ENCODE measurements around the gene IL1RAP. TPM values are rescaled to one million over a fixed set of nuclear protein-coding genes. Genes with fewer than 3 reads are reported as not detected.

Gene IL1RAP
- total RNA-seq, 2 donors from 2014 or later, result 19.5 to 28.8 TPM

- Mint-ChIP-seq H3K27ac (no peak overlapping the region), H3K9me3 (no peaks in the 10 kb centered on the region), H3K36me3 (peaks cover 21% of the 10 kb centered on the region), H3K4me1 (ENCODE audit: low read depth in 2 of 2) (peaks cover 21 to 29% of the 10 kb centered on the region in 2 donors), H3K4me3 (no peak overlapping the region), H3K27me3 (no peaks in the 10 kb centered on the region)
- no peak for ATAC-seq
- DNase-seq (ENCODE audit: low spot score), result no peak
Observed at GRCh38 chr3:190621927-190622326, 108.0 kb downstream of the IL1RAP start.

- H3K27me3 Mint-ChIP-seq, result no peaks in the 10 kb centered on the region
- no peak for DNase-seq (ENCODE audit: low spot score)
- H3K4me3 Mint-ChIP-seq, result no peak overlapping the region
- no peaks in the 10 kb centered on the region for H3K9me3 Mint-ChIP-seq
- H3K36me3 Mint-ChIP-seq, result peaks cover 15% of the 10 kb centered on the region
- no peak for ATAC-seq
- peaks cover 5 to 6% of the 10 kb centered on the region in 2 donors for H3K4me1 Mint-ChIP-seq (ENCODE audit: low read depth in 2 of 2)
- H3K27ac Mint-ChIP-seq, result no peak overlapping the region
Observed at GRCh38 chr3:190624282-190624681, 110.4 kb downstream of the IL1RAP start.

GRCh38 chr3:190626951-190627620 lies 113.2 kb downstream of the IL1RAP start:
- H3K27me3 Mint-ChIP-seq, result no peaks in the 10 kb centered on the region
- ATAC-seq (no peak), DNase-seq (ENCODE audit: low spot score) (no peak)
- H3K4me1 Mint-ChIP-seq (ENCODE audit: low read depth in 2 of 2), result peaks cover 9 to 13% of the 10 kb centered on the region in 2 donors
- no peaks in the 10 kb centered on the region for H3K9me3 Mint-ChIP-seq
- no peak overlapping the region for H3K27ac Mint-ChIP-seq
- no peak overlapping the region for H3K4me3 Mint-ChIP-seq
- peaks cover 15% of the 10 kb centered on the region for H3K36me3 Mint-ChIP-seq

- Mint-ChIP-seq H3K4me3 (no peak overlapping the region), H3K27ac (no peak overlapping the region), H3K4me1 (ENCODE audit: low read depth in 2 of 2) (peaks cover 7 to 13% of the 10 kb centered on the region in 2 donors), H3K36me3 (peaks cover 11% of the 10 kb centered on the region), H3K27me3 (no peaks in the 10 kb centered on the region), H3K9me3 (no peaks in the 10 kb centered on the region)
- no peak for ATAC-seq
- no peak for DNase-seq (ENCODE audit: low spot score)
Observed at GRCh38 chr3:190629088-190629487, 115.2 kb downstream of the IL1RAP start.

- H3K4me1 Mint-ChIP-seq (ENCODE audit: low read depth in 2 of 2), result peaks cover 7 to 9% of the 10 kb centered on the region in 2 donors
- no peak overlapping the region for H3K27ac Mint-ChIP-seq
- no peaks in the 10 kb centered on the region for H3K9me3 Mint-ChIP-seq
- ATAC-seq, result no peak
- H3K36me3 Mint-ChIP-seq, result no peaks in the 10 kb centered on the region
- H3K4me3 Mint-ChIP-seq, result no peak overlapping the region
- DNase-seq (ENCODE audit: low spot score), result no peak
- H3K27me3 Mint-ChIP-seq, result no peaks in the 10 kb centered on the region
Observed at GRCh38 chr3:190631295-190631694, 117.4 kb downstream of the IL1RAP start.

- no peaks in the 10 kb centered on the region for H3K27me3 Mint-ChIP-seq
- no peak for DNase-seq (ENCODE audit: low spot score)
- no peaks in the 10 kb centered on the region for H3K9me3 Mint-ChIP-seq
- H3K27ac Mint-ChIP-seq, result no peak overlapping the region
- ATAC-seq, result no peak
- H3K4me3 Mint-ChIP-seq, result no peak overlapping the region
- H3K36me3 Mint-ChIP-seq, result peaks cover 4% of the 10 kb centered on the region
- no peaks in the 10 kb centered on the region for H3K4me1 Mint-ChIP-seq (ENCODE audit: low read depth in 2 of 2)
Observed at GRCh38 chr3:190641564-190641963, 127.7 kb downstream of the IL1RAP start.

- ATAC-seq (no peak), DNase-seq (ENCODE audit: low spot score) (no peak)
- Mint-ChIP-seq H3K27me3 (no peaks in the 10 kb centered on the region), H3K4me3 (no peak overlapping the region), H3K27ac (no peak overlapping the region), H3K4me1 (ENCODE audit: low read depth in 2 of 2) (no peaks in the 10 kb centered on the region), H3K9me3 (no peaks in the 10 kb centered on the region), H3K36me3 (peaks cover 7% of the 10 kb centered on the region)
Observed at GRCh38 chr3:190642016-190642415, 128.1 kb downstream of the IL1RAP start.

GRCh38 chr3:190644035-190644434 lies 130.2 kb downstream of the IL1RAP start:
- no peak overlapping the region for H3K27ac Mint-ChIP-seq
- H3K36me3 Mint-ChIP-seq, result peaks cover 11% of the 10 kb centered on the region
- no peak overlapping the region for H3K4me3 Mint-ChIP-seq
- no peaks in the 10 kb centered on the region for H3K9me3 Mint-ChIP-seq
- H3K27me3 Mint-ChIP-seq, result no peaks in the 10 kb centered on the region
- ATAC-seq, result no peak
- no peak for DNase-seq (ENCODE audit: low spot score)
- H3K4me1 Mint-ChIP-seq (ENCODE audit: low read depth in 2 of 2), result no peaks in the 10 kb centered on the region

GRCh38 chr3:190644766-190645165 lies 130.9 kb downstream of the IL1RAP start:
- DNase-seq (ENCODE audit: low spot score) (no peak), ATAC-seq (no peak)
- H3K27ac Mint-ChIP-seq, result no peak overlapping the region
- no peaks in the 10 kb centered on the region for H3K4me1 Mint-ChIP-seq (ENCODE audit: low read depth in 2 of 2)
- no peaks in the 10 kb centered on the region for H3K9me3 Mint-ChIP-seq
- H3K36me3 Mint-ChIP-seq, result peaks cover 11% of the 10 kb centered on the region
- H3K4me3 Mint-ChIP-seq, result no peak overlapping the region
- no peaks in the 10 kb centered on the region for H3K27me3 Mint-ChIP-seq

- H3K4me3 Mint-ChIP-seq, result no peak overlapping the region
- no peaks in the 10 kb centered on the region for H3K9me3 Mint-ChIP-seq
- no peaks in the 10 kb centered on the region for H3K4me1 Mint-ChIP-seq (ENCODE audit: low read depth in 2 of 2)
- ATAC-seq (no peak), DNase-seq (ENCODE audit: low spot score) (no peak)
- no peak overlapping the region for H3K27ac Mint-ChIP-seq
- no peaks in the 10 kb centered on the region for H3K27me3 Mint-ChIP-seq
- peaks cover 7% of the 10 kb centered on the region for H3K36me3 Mint-ChIP-seq
Observed at GRCh38 chr3:190645932-190646460, 132.1 kb downstream of the IL1RAP start.

- peaks cover 7% of the 10 kb centered on the region for H3K36me3 Mint-ChIP-seq
- H3K9me3 Mint-ChIP-seq, result no peaks in the 10 kb centered on the region
- H3K27me3 Mint-ChIP-seq, result no peaks in the 10 kb centered on the region
- H3K27ac Mint-ChIP-seq, result no peak overlapping the region
- ATAC-seq, result no peak
- H3K4me1 Mint-ChIP-seq (ENCODE audit: low read depth in 2 of 2), result no peaks in the 10 kb centered on the region
- no peak overlapping the region for H3K4me3 Mint-ChIP-seq
- DNase-seq (ENCODE audit: low spot score), result no peak
Observed at GRCh38 chr3:190646996-190647395, 133.1 kb downstream of the IL1RAP start.

- Mint-ChIP-seq H3K27me3 (peaks cover 0 to 8% of the 10 kb centered on the region in 2 donors), H3K36me3 (no peaks in the 10 kb centered on the region), H3K9me3 (peaks cover 2% of the 10 kb centered on the region), H3K4me3 (no peak overlapping the region), H3K27ac (no peak overlapping the region), H3K4me1 (ENCODE audit: low read depth in 2 of 2) (no peaks in the 10 kb centered on the region)
- no peak for DNase-seq (ENCODE audit: low spot score)
- ATAC-seq, result no peak
Observed at GRCh38 chr3:190655933-190656332, 142.0 kb downstream of the IL1RAP start.

GRCh38 chr3:190658106-190658505 lies 144.2 kb downstream of the IL1RAP start:
- Mint-ChIP-seq H3K9me3 (peaks cover 2% of the 10 kb centered on the region), H3K4me3 (no peak overlapping the region), H3K27ac (no peak overlapping the region), H3K27me3 (peaks cover 0 to 8% of the 10 kb centered on the region in 2 donors), H3K36me3 (no peaks in the 10 kb centered on the region), H3K4me1 (ENCODE audit: low read depth in 2 of 2) (no peaks in the 10 kb centered on the region)
- DNase-seq (ENCODE audit: low spot score) (no peak), ATAC-seq (no peak)

GRCh38 chr3:190666821-190667220 lies 152.9 kb downstream of the IL1RAP start:
- H3K4me3 Mint-ChIP-seq, result no peak overlapping the region
- ATAC-seq (no peak), DNase-seq (ENCODE audit: low spot score) (no peak)
- H3K36me3 Mint-ChIP-seq, result no peaks in the 10 kb centered on the region
- H3K27me3 Mint-ChIP-seq, result peaks cover 0 to 20% of the 10 kb centered on the region in 2 donors
- peaks cover 7% of the 10 kb centered on the region for H3K9me3 Mint-ChIP-seq
- no peaks in the 10 kb centered on the region for H3K4me1 Mint-ChIP-seq (ENCODE audit: low read depth in 2 of 2)
- no peak overlapping the region for H3K27ac Mint-ChIP-seq

GRCh38 chr3:190671658-190672057 lies 157.8 kb downstream of the IL1RAP start:
- DNase-seq (ENCODE audit: low spot score) (no peak), ATAC-seq (no peak)
- H3K4me3 Mint-ChIP-seq, result no peak overlapping the region
- H3K36me3 Mint-ChIP-seq, result no peaks in the 10 kb centered on the region
- H3K4me1 Mint-ChIP-seq (ENCODE audit: low read depth in 2 of 2), result no peaks in the 10 kb centered on the region
- no peak overlapping the region for H3K27ac Mint-ChIP-seq
- peaks cover 7% of the 10 kb centered on the region for H3K9me3 Mint-ChIP-seq
- H3K27me3 Mint-ChIP-seq, result peaks cover 0 to 26% of the 10 kb centered on the region in 2 donors

Data from natural killer cell treated with Interleukin-12 subunit alpha and Interleukin-12 subunit beta and Interleukin-15 and Interleukin-18, amount 100 ng/mL, for 72 hours (primary cell).